HG03565 (cell line): ENCODE measurements around the gene MYH7.
"Not testable (repeated sequence)": the region's sequence is repeated elsewhere in the genome, so short reads cannot be mapped to it uniquely, and the experiment has no call there.

Experiments used
- ATAC-seq: cut with Tn5 transposase; IDR thresholded peaks from one replicate; pipeline ENCODE4 v1.9.1; 2021; ENCODE audit warnings: mild to moderate bottlenecking, moderate library complexity; ENCODE audit not compliant: unreplicated experiment

The MYH7 gene

GRCh38 chr14:23408307-23408630 lies 27.2 kb downstream of the MYH7 start:
- ATAC-seq, result no peak

- ATAC-seq, result no peak
Observed at GRCh38 chr14:23407516-23408306, 27.7 kb downstream of the MYH7 start, which contains the start of gene MYH6. TSS of gene MYH6 (minus strand) at chr14:23408273. CDS start at chr14:23407223, 1,050 bp downstream.

- no peak for ATAC-seq
Observed at GRCh38 chr14:23406725-23407355, 28.6 kb downstream of the MYH7 start.

- no peak for ATAC-seq
Observed at GRCh38 chr14:23406244-23406643, 29.2 kb downstream of the MYH7 start.

- no peak for ATAC-seq
Observed at GRCh38 chr14:23405516-23406025, 29.9 kb downstream of the MYH7 start.

GRCh38 chr14:23405096-23405495 lies 30.4 kb downstream of the MYH7 start:
- ATAC-seq, result no peak

- ATAC-seq, result no peak
Observed at GRCh38 chr14:23404331-23404900, 31.0 kb downstream of the MYH7 start.

- ATAC-seq, result no peak
Observed at GRCh38 chr14:23403908-23404307, 31.6 kb downstream of the MYH7 start.

GRCh38 chr14:23403139-23403438 lies 32.4 kb downstream of the MYH7 start:
- no peak for ATAC-seq

- no peak for ATAC-seq
Observed at GRCh38 chr14:23402296-23403138, 32.9 kb downstream of the MYH7 start.

GRCh38 chr14:23401291-23401690 lies 34.2 kb downstream of the MYH7 start:
- no peak for ATAC-seq

GRCh38 chr14:23400496-23401149 lies 34.8 kb downstream of the MYH7 start:
- ATAC-seq, result not testable (repeated sequence)

- ATAC-seq, result no peak
Observed at GRCh38 chr14:23399591-23399990, 35.9 kb downstream of the MYH7 start.

GRCh38 chr14:23399136-23399535 lies 36.3 kb downstream of the MYH7 start:
- no peak for ATAC-seq

GRCh38 chr14:23398348-23398747 lies 37.1 kb downstream of the MYH7 start:
- no peak for ATAC-seq

- ATAC-seq, result no peak
Observed at GRCh38 chr14:23396781-23397407, 38.6 kb downstream of the MYH7 start.

- no peak for ATAC-seq
Observed at GRCh38 chr14:23396126-23396525, 39.3 kb downstream of the MYH7 start.

GRCh38 chr14:23392613-23393012 lies 42.8 kb downstream of the MYH7 start:
- ATAC-seq, result no peak

GRCh38 chr14:23389871-23390270 lies 45.6 kb downstream of the MYH7 start:
- not testable (repeated sequence) for ATAC-seq

- ATAC-seq, result no peak
Observed at GRCh38 chr14:23389396-23389795, 46.1 kb downstream of the MYH7 start.
